BJ (cell line): Measurements from ENCODE around the gene ZC3HAV1. TPM values are rescaled to one million over a fixed set of nuclear protein-coding genes. Genes with fewer than 3 reads are reported as not detected.
"Not testable (repeated sequence)": the region's sequence is repeated elsewhere in the genome, so short reads cannot be mapped to it uniquely, and the experiment has no call there.

Source experiments
- CTCF ChIA-PET: fragments of 350-600 bp; formaldehyde crosslinking; extraction: SDS; loops from one replicate; lab custom pipeline; 2021; ENCODE audit warnings: antibody characterized with exemption, inconsistent platforms; lab: Yijun Ruan, JAX
- POLR2A ChIA-PET: fragments of 300-600 bp; sonication (Branson Sonifier 250); formaldehyde crosslinking; extraction: SDS; loops from one replicate; lab custom pipeline; 2021; ENCODE audit warnings: antibody characterized with exemption; lab: Charles Lee
- DNase-seq: peaks from one replicate; pipeline ENCODE4 v3.0.0-alpha.2; 2011; ENCODE audit warnings: low read depth
- H3K27me3 ChIP-seq: 2 replicates; pipeline ENCODE4 v1.6.0; 2011; ENCODE audit warnings: low read length; ENCODE audit not compliant: control insufficient read depth, insufficient read depth
- H3K36me3 ChIP-seq: 2 replicates; pipeline ENCODE4 v1.5.1; 2011; ENCODE audit warnings: low read length; ENCODE audit not compliant: control insufficient read depth, insufficient read depth
- H3K4me3 ChIP-seq: 2 replicates; pipeline ENCODE4 v1.5.1; 2011; ENCODE audit warnings: low read depth, mild to moderate bottlenecking, control low read depth, low read length
- polyA plus RNA-seq: library from polyadenylated mRNA; depleted of rRNA; stranded (reverse); fragments of >200 nt; gene quantifications from 2 replicates; pipeline ENCODE4 v1.2.3, GENCODE V29; 2011
- TF ChIP-seq, protein P1 (sequence below): IDR thresholded peaks from 2 replicates; pipeline ENCODE4 v1.5.1; 2011; ENCODE audit warnings: low read depth, mild to moderate bottlenecking, control low read depth, inconsistent platforms, low read length, moderate library complexity; ENCODE audit not compliant: insufficient read depth

Gene ZC3HAV1
- polyA plus RNA-seq, 1 experiment: 21.7 TPM

DNA sequence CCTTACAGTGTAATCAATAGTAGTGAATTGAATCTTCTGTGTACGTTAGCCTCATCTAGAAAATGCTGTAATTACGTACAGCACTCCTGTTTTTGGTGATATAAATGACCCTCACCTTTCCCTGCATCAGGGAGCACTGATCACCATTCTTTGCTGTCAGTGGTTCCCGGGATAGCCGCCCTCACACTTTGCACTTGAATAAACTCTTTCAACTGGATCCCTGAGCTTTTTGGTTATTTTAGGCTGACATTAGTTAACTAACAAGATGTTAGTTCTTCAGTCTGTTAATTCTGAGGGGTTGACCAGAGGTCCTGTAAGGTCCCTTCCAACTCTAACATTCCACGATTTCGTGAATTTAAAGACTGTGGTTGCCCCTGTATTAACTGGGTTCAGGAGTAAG is 23.4 kb upstream of the ZC3HAV1 start:
- H3K4me3 ChIP-seq: peak overlapping the region; percentile 64
- H3K27me3 ChIP-seq: no peaks in the 10 kb centered on the region; the same call in 1 of the 2 replicates
- H3K36me3 ChIP-seq: no peaks in the 10 kb centered on the region
- TF ChIP-seq, protein P1, sequence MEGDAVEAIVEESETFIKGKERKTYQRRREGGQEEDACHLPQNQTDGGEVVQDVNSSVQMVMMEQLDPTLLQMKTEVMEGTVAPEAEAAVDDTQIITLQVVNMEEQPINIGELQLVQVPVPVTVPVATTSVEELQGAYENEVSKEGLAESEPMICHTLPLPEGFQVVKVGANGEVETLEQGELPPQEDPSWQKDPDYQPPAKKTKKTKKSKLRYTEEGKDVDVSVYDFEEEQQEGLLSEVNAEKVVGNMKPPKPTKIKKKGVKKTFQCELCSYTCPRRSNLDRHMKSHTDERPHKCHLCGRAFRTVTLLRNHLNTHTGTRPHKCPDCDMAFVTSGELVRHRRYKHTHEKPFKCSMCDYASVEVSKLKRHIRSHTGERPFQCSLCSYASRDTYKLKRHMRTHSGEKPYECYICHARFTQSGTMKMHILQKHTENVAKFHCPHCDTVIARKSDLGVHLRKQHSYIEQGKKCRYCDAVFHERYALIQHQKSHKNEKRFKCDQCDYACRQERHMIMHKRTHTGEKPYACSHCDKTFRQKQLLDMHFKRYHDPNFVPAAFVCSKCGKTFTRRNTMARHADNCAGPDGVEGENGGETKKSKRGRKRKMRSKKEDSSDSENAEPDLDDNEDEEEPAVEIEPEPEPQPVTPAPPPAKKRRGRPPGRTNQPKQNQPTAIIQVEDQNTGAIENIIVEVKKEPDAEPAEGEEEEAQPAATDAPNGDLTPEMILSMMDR: no peak
- no peak for DNase-seq
- CTCF ChIA-PET: interaction anchor here (1.7 to 2.3 kb wide), 2 partner anchors 10 to 13 kb away, joined by 4 to 7 read pairs; no protein-coding TSS in a partner anchor
- POLR2A ChIA-PET: no interaction called here

DNA sequence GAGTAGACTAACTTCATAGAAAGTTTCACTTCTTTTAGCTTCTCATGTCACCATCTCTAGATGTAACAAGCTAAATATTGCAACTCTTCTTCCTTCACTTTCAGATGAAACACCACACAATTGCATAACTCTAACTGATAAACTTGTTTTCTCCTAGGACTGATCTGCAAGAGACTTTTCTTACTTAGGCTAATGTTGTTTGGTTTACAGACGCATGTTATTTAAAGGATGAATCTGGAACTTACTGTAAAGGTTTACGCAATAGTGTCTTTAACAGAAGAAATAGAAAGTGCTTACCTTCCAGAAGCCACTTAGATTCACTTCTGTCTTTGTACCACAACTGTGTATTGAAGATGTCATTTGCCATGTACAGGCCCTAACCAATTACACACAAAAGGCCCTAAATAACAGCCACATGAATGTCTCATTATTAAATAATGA is 22.1 kb upstream of the ZC3HAV1 start:
- ChIA-PET CTCF (no interaction called here), POLR2A (no interaction called here)
- TF ChIP-seq, protein P1: no peak

DNA sequence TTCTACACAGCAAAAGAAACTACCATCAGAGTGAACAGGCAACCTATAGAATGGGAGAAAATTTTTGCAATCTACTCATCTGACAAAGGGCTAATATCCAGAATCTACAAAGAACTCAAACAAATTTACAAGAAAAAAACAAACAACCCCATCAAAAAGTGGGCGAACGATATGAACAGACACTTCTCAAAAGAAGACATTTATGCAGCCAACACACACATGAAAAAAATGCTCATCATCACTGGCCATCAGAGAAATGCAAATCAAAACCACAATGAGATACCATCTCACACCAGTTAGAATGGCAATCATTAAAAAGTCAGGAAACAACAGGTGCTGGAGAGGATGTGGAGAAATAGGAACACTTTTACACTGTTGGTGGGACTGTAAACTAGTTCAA is 20.3 kb upstream of the ZC3HAV1 start:
- H3K4me3 ChIP-seq, CTCF ChIA-PET, DNase-seq, H3K36me3 ChIP-seq, H3K27me3 ChIP-seq, POLR2A ChIA-PET: not testable (repeated sequence)

More for the DNA sequence above, 22.1 kb upstream of the ZC3HAV1 start:
- no peaks in the 10 kb centered on the region for H3K36me3 ChIP-seq
- no peak overlapping the region for H3K4me3 ChIP-seq
- DNase-seq: no peak
- H3K27me3 ChIP-seq: no peaks in the 10 kb centered on the region; the same call in 1 of the 2 replicates

DNA sequence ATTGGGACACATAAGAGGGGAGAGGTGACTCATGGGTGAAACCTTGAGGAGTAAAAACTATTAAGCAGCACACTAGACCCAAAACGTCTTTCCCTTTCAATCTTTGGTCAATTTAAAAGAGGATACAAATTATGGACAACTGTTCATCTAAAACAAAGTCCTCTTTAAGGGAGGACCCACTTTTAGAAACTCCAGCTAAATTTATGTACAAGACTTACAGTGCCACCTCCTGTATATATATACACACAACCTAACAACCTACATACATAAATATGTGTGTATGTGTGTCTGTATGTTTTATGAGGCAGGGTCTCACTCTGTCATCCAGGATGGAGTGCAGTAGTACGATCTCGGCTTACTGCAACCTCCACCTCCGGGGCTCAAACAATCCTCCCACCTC is 18.1 kb upstream of the ZC3HAV1 start:
- H3K27me3 ChIP-seq: peaks cover 8% of the 10 kb centered on the region
- H3K4me3 ChIP-seq: no peak overlapping the region
- no peak for DNase-seq
- POLR2A ChIA-PET: no interaction called here
- CTCF ChIA-PET: interaction anchor here (1.1 to 1.2 kb wide), 2 partner anchors 8 to 13 kb away, joined by 3 read pairs; no protein-coding TSS in a partner anchor
- no peaks in the 10 kb centered on the region for H3K36me3 ChIP-seq
- TF ChIP-seq, protein P1: no peak

DNA sequence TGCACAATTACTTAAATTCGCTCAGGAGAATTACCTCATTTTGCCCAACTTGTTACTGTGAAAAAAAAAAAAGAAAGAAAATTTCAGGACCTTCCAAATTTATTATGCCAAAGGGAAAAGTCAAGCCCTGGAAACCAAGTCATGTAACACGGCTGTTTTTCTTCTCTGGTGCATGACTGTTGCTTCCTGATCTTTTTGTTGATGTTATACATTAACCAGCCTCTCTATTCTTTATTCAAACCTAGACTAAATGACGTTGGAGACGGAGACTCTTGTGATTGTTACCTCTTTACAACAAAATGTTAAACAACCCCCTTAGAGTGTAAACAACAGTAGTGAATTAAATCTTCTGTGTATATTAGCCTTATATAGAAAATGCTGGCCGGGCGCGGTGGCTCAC is 16.1 kb upstream of the ZC3HAV1 start:
- POLR2A ChIA-PET: no interaction called here
- TF ChIP-seq, protein P1: no peak
- no peak for DNase-seq
- CTCF ChIA-PET: no interaction called here
- Histone ChIP-seq H3K27me3 (peaks cover 8% of the 10 kb centered on the region), H3K36me3 (no peaks in the 10 kb centered on the region), H3K4me3 (no peak overlapping the region)

DNA sequence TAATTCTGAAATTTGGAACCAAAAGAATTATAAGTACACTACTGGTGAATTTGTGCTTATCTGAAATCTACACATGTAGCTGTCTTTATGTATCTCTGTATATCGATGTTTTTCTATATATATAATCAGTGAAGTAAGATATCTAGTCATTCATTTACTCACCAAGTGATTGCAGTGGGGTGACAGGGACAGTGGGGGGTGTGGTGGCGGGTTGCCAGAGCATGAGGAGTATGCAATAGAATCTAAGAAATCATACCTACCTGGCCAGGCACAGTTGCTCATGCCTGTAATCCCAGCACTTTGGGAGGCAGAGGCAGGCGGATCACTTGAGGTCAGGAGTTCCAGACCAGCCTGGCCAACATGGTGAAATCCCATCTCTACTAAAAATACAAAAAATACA is 15.5 kb upstream of the ZC3HAV1 start:
- H3K36me3 ChIP-seq, H3K27me3 ChIP-seq, DNase-seq, POLR2A ChIA-PET, H3K4me3 ChIP-seq: not testable (repeated sequence)
- CTCF ChIA-PET: interaction anchor here (1.2 kb wide), 1 partner anchor 13 kb away, joined by 4 read pairs; no protein-coding TSS in a partner anchor
